Measurements from ENCODE around the gene CREB3L4.
A peak's percentile ranks its signal among the peaks of the same experiment; 100 is the strongest.
"Not testable (repeated sequence)": the region's sequence is repeated elsewhere in the genome, so short reads cannot be mapped to it uniquely, and the experiment has no call there.

The CREB3L4 gene

GRCh38 chr1:153985941-153986761 lies 18.4 kb downstream of the CREB3L4 start, which contains the start of gene RAB13:
TSS of gene RAB13 (minus strand) at chr1:153986339. CDS start at chr1:153986236, 103 bp downstream.
- peak; percentile 54 to 66 for DNase-seq

GRCh38 chr1:153987621-153988020 lies 19.9 kb downstream of the CREB3L4 start:
- DNase-seq: no peak

GRCh38 chr1:153990468-153991150 lies 22.9 kb downstream of the CREB3L4 start, which contains the start of gene RPS27:
TSS of gene RPS27 (plus strand) at chr1:153990762. CDS start at chr1:153990797, 35 bp downstream.
- peak; percentile 87 to 99 for DNase-seq

GRCh38 chr1:153991151-153991630 lies 23.5 kb downstream of the CREB3L4 start:
- no peak for DNase-seq

GRCh38 chr1:153991806-153992205 lies 24.1 kb downstream of the CREB3L4 start:
- no peak for DNase-seq

- DNase-seq: no peak
Observed at GRCh38 chr1:153995202-153995601, 27.5 kb downstream of the CREB3L4 start.

GRCh38 chr1:153995640-153996039 lies 27.9 kb downstream of the CREB3L4 start:
- no peak for DNase-seq

- not testable (repeated sequence) for DNase-seq
Observed at GRCh38 chr1:153996882-153997281, 29.2 kb downstream of the CREB3L4 start.

GRCh38 chr1:154000420-154000819 lies 32.7 kb downstream of the CREB3L4 start:
- DNase-seq: no peak

- DNase-seq: no peak
Observed at GRCh38 chr1:154006136-154006535, 38.4 kb downstream of the CREB3L4 start.

GRCh38 chr1:154012129-154012528 lies 44.4 kb downstream of the CREB3L4 start:
- no peak for DNase-seq

GRCh38 chr1:154012543-154012942 lies 44.8 kb downstream of the CREB3L4 start:
- not testable (repeated sequence) for DNase-seq

- DNase-seq: no peak
Observed at GRCh38 chr1:154014154-154014907, 46.6 kb downstream of the CREB3L4 start.

- DNase-seq: no peak
Observed at GRCh38 chr1:154019269-154019668, 51.6 kb downstream of the CREB3L4 start.

GRCh38 chr1:154019940-154020339 lies 52.2 kb downstream of the CREB3L4 start:
- DNase-seq: no peak

All from hippocampal formation (tissue), 2 donors.